Hepatocyte (in vitro differentiated cells): ENCODE data around the gene PDXP. TPM values are rescaled to one million over a fixed set of nuclear protein-coding genes. Genes with fewer than 3 reads are reported as not detected.

ENCODE experiments used
- DNase-seq: peaks from one replicate; pipeline ENCODE4 v3.0.0-alpha.2; 2016; ENCODE audit warnings: low spot score
- H2AFZ ChIP-seq: fragments of 200-600 bp; sonication (generic); 2 replicates; pipeline ENCODE4 v1.6.0; 2016; ENCODE audit warnings: antibody characterized with exemption, mild to moderate bottlenecking
- H3K27ac ChIP-seq: fragments of 200-600 bp; sonication (generic); 2 replicates; pipeline ENCODE4 v1.5.1; 2016; ENCODE audit warnings: mild to moderate bottlenecking
- H3K27me3 ChIP-seq: fragments of 200-600 bp; sonication (generic); 2 replicates; pipeline ENCODE4 v1.6.1; 2016
- H3K36me3 ChIP-seq: fragments of 200-600 bp; sonication (generic); replicated peaks from 2 replicates; pipeline ENCODE4 v1.5.1; 2016; ENCODE audit warnings: low read depth; ENCODE audit not compliant: insufficient read depth
- H3K4me1 ChIP-seq: fragments of 200-600 bp; sonication (generic); 2 replicates; pipeline ENCODE4 v1.5.1; 2016; ENCODE audit warnings: mild to moderate bottlenecking, moderate library complexity; ENCODE audit not compliant: insufficient read depth
- H3K4me2 ChIP-seq: fragments of 200-600 bp; sonication (generic); 2 replicates; pipeline ENCODE4 v1.6.0; 2016
- H3K4me3 ChIP-seq: fragments of 200-600 bp; sonication (generic); 2 replicates; pipeline ENCODE4 v1.5.1; 2016; ENCODE audit warnings: mild to moderate bottlenecking
- H3K79me2 ChIP-seq: fragments of 200-600 bp; sonication (generic); 2 replicates; pipeline ENCODE4 v1.6.0; 2017; ENCODE audit warnings: mild to moderate bottlenecking
- H3K9me2 ChIP-seq: fragments of 200-600 bp; sonication (generic); replicated peaks from 2 replicates; pipeline ENCODE4 v1.6.0; 2017; ENCODE audit warnings: mild to moderate bottlenecking; ENCODE audit not compliant: insufficient read depth
- H3K9me3 ChIP-seq: fragments of 200-600 bp; sonication (generic); 2 replicates; pipeline ENCODE4 v1.5.1; 2016; ENCODE audit warnings: low read depth, mild to moderate bottlenecking
- H4K20me1 ChIP-seq: fragments of 200-600 bp; sonication (generic); 2 replicates; pipeline ENCODE4 v1.6.0; 2016; ENCODE audit warnings: mild to moderate bottlenecking; ENCODE audit not compliant: insufficient read depth, poor library complexity, severe bottlenecking
- EZH2 ChIP-seq: fragments of 200-600 bp; sonication (generic); IDR thresholded peaks from 2 replicates; pipeline ENCODE4 v1.6.1; 2016; ENCODE audit warnings: antibody characterized with exemption, mild to moderate bottlenecking, borderline replicate concordance
- EZH2phosphoT487 ChIP-seq: fragments of 200-600 bp; sonication (generic); IDR thresholded peaks from one replicate; pipeline ENCODE4 v1.6.1; 2018; ENCODE audit warnings: antibody characterized with exemption, mild to moderate bottlenecking, low read depth, moderate library complexity; ENCODE audit not compliant: unreplicated experiment, severe bottlenecking
- WGBS: methylation state at CpG from one replicate; pipeline ENCODE4 v1.1.6; 2016; ENCODE audit warnings: low lambda C conversion rate; ENCODE audit errors: missing lambda C conversion rate; 5-methylcytosine and 5-hydroxymethylcytosine counted together
- polyA plus RNA-seq: library from polyadenylated mRNA; unstranded; fragments of >200 nt; fragmentation: Nextera tagmentation; extraction: Ambion mirVana; gene quantifications from 2 replicates; pipeline ENCODE4 v1.2.1, GENCODE V29; 2016
- total RNA-seq: library from RNA; depleted of rRNA; stranded (reverse); fragments of >200 nt; gene quantifications from 2 replicates; pipeline ENCODE4 v1.2.3, GENCODE V29; 2014
- TF ChIP-seq, protein P1 (sequence below): fragments of 200-600 bp; sonication (generic); IDR thresholded peaks from 2 replicates; pipeline ENCODE4 v1.5.1; 2016; ENCODE audit warnings: antibody characterized with exemption, mild to moderate bottlenecking; ENCODE audit not compliant: poor library complexity

PDXP gene
- total and polyA plus RNA-seq, 2 experiments from 2014 or later, result 15.0 to 27.6 TPM

GRCh38 chr22:37621352-37621860 lies 37.1 kb upstream of the PDXP start:
- H3K9me3 ChIP-seq, result no peaks in the 10 kb centered on the region
- peaks cover 6% of the 10 kb centered on the region for H3K4me1 ChIP-seq
- H3K4me2 ChIP-seq, result no peak overlapping the region
- no peak for DNase-seq
- H3K36me3 ChIP-seq, result no peaks in the 10 kb centered on the region
- H3K27ac ChIP-seq, result no peak overlapping the region
- no peaks in the 10 kb centered on the region for H4K20me1 ChIP-seq
- TF ChIP-seq EZH2phosphoT487 (no peak), EZH2 (no peak)
- TF ChIP-seq, protein P1, sequence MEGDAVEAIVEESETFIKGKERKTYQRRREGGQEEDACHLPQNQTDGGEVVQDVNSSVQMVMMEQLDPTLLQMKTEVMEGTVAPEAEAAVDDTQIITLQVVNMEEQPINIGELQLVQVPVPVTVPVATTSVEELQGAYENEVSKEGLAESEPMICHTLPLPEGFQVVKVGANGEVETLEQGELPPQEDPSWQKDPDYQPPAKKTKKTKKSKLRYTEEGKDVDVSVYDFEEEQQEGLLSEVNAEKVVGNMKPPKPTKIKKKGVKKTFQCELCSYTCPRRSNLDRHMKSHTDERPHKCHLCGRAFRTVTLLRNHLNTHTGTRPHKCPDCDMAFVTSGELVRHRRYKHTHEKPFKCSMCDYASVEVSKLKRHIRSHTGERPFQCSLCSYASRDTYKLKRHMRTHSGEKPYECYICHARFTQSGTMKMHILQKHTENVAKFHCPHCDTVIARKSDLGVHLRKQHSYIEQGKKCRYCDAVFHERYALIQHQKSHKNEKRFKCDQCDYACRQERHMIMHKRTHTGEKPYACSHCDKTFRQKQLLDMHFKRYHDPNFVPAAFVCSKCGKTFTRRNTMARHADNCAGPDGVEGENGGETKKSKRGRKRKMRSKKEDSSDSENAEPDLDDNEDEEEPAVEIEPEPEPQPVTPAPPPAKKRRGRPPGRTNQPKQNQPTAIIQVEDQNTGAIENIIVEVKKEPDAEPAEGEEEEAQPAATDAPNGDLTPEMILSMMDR, result no peak
- 97% methylated on average over 12 of the region's 12 CpGs for WGBS
- H2AFZ ChIP-seq, result no peak overlapping the region
- H3K79me2 ChIP-seq, result no peaks in the 10 kb centered on the region
- H3K9me2 ChIP-seq, result no peaks in the 10 kb centered on the region
- no peaks in the 10 kb centered on the region for H3K27me3 ChIP-seq
- H3K4me3 ChIP-seq, result no peak overlapping the region

- TF ChIP-seq, protein P1, result peak; percentile 91
- no peak for TF ChIP-seq EZH2
- 79% methylated on average over 21 of the region's 22 CpGs for WGBS
- H3K27ac ChIP-seq, result peak overlapping the region; percentile 10
These were observed 35.2 kb upstream of the PDXP start for GRCh38 chr22:37623075-37624016.

DNA sequence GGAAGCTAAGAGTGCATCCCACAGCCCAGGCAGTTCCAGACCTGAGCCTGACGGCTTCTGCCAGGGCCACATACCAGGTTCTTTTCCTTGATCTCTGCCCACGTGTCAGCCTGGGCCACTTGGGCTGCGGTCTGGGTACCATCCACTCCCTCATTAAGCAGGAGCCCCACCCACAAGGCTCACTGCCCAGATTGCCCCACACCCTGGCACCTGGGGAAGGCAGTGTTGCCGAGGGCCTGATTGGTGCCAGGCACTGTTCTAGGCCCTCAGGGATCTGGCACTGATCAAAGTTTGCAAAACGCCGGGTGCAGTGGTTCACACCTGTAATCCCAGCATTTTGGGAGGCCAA lies 34.5 kb upstream of the PDXP start:
- no peak for TF ChIP-seq EZH2
- no peak for TF ChIP-seq EZH2phosphoT487
- TF ChIP-seq, protein P1, result no peak

More at GRCh38 chr22:37623075-37624016, 35.2 kb upstream of the PDXP start:
- H3K4me3 ChIP-seq, result no peak overlapping the region
- no peaks in the 10 kb centered on the region for H3K27me3 ChIP-seq
- no peak overlapping the region for H3K4me2 ChIP-seq
- no peaks in the 10 kb centered on the region for H3K79me2 ChIP-seq
- no peaks in the 10 kb centered on the region for H3K9me3 ChIP-seq
- peak; percentile 83 for DNase-seq
- no peaks in the 10 kb centered on the region for H3K36me3 ChIP-seq
- no peak overlapping the region for H2AFZ ChIP-seq
- no peaks in the 10 kb centered on the region for H3K9me2 ChIP-seq
- H4K20me1 ChIP-seq, result no peaks in the 10 kb centered on the region
- H3K4me1 ChIP-seq, result peaks cover 9% of the 10 kb centered on the region

More for the DNA sequence above, 34.5 kb upstream of the PDXP start:
- no peaks in the 10 kb centered on the region for H3K9me2 ChIP-seq
- H3K79me2 ChIP-seq, result no peaks in the 10 kb centered on the region
- DNase-seq, result no peak
- H3K27me3 ChIP-seq, result no peaks in the 10 kb centered on the region
- no peaks in the 10 kb centered on the region for H3K36me3 ChIP-seq
- H3K4me2 ChIP-seq, result no peak overlapping the region
- H4K20me1 ChIP-seq, result no peaks in the 10 kb centered on the region
- peak overlapping the region; percentile 10 for H3K27ac ChIP-seq
- no peaks in the 10 kb centered on the region for H3K9me3 ChIP-seq
- no peak overlapping the region for H2AFZ ChIP-seq
- peaks cover 9% of the 10 kb centered on the region for H3K4me1 ChIP-seq
- H3K4me3 ChIP-seq, result no peak overlapping the region
- 89% methylated on average over 6 of the region's 6 CpGs for WGBS
